Measurements from ENCODE around the gene TMEM135.

Gene TMEM135

DNA sequence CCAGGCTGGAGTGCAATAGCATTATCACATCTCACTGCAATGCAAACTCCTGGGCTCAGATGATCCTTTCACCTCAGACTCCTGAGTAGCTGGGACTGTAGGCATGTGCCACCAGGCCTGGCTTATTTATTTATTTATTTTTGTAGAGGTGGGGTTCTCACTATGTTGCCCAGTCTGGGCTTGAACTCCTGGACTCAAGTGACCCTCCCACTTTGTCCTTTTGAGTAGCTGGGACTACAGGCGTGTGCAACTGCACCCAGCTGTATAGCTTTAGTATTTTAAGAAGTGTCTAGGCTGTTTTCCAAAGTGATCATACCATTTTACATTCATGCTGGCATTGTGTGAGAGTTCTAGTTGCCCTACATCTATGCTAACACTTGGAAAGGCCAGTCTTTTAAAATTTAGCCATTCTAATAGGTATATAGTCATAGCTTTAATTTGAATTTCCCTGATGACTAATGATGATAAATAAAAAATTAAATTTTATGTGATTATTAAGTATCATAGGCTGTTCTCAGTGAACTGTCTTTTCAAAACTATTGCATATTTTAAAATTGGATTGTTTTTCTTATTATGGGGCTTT lies 96.9 kb downstream of the TMEM135 start:
- in situ Hi-C loops (cut with HindIII; ENCODE audit: low sequenced_read_pairs) = no loop called here
- TF ChIP-seq, protein P1, sequence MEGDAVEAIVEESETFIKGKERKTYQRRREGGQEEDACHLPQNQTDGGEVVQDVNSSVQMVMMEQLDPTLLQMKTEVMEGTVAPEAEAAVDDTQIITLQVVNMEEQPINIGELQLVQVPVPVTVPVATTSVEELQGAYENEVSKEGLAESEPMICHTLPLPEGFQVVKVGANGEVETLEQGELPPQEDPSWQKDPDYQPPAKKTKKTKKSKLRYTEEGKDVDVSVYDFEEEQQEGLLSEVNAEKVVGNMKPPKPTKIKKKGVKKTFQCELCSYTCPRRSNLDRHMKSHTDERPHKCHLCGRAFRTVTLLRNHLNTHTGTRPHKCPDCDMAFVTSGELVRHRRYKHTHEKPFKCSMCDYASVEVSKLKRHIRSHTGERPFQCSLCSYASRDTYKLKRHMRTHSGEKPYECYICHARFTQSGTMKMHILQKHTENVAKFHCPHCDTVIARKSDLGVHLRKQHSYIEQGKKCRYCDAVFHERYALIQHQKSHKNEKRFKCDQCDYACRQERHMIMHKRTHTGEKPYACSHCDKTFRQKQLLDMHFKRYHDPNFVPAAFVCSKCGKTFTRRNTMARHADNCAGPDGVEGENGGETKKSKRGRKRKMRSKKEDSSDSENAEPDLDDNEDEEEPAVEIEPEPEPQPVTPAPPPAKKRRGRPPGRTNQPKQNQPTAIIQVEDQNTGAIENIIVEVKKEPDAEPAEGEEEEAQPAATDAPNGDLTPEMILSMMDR (IDR thresholded peaks at IDR 0.05; ENCODE audit: low read depth, low read length) = no peak
- no peak overlapping the region for H3K4me3 ChIP-seq (ENCODE audit: low read depth, low read length)
- DNase-seq (ENCODE audit: low read depth, low spot score) = no peak

DNA sequence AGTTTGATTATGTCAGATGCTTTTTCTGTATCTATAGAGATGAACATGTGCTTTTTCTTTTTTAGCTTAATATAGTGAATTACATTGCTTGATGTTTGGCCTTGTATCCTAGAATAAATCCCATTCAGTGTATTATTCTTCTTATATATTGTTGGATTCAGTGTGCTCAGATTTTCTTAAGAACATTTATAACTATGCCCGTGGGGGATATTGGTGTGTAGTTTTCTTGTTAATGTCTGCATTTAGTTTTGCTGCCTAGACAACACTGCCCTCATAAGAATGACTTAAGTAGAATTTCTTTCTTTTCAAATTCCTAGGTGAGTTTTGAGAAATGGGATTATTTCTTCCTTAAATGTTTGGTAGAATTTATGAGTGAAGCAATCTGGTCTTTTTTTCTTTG lies 98.5 kb downstream of the TMEM135 start:
- TF ChIP-seq, protein P1 (IDR thresholded peaks at IDR 0.05; ENCODE audit: low read depth, low read length) = no peak
- DNase-seq (ENCODE audit: low read depth, low spot score) = no peak
- in situ Hi-C loops (cut with HindIII; ENCODE audit: low sequenced_read_pairs) = no loop called here
- no peak overlapping the region for H3K4me3 ChIP-seq (ENCODE audit: low read depth, low read length)

DNA sequence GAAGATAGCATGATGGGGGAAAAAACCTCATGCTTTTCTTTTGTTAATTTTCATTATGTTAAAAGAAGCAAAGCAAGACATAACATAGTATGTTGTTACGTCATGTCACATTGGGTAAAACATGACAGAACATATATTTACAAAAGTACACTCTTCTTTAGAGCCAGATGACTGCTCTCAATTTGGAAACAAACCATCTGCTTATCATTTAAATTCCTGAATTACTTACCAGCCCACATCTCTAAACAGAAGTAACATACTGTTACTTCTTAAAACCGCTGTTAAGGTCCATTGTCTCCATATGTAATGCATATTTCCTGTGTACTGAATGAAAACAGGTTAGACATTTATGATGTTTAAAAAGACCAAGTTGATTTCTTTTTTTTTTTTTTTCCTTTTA lies 100.0 kb downstream of the TMEM135 start:
- TF ChIP-seq, protein P1 (IDR thresholded peaks at IDR 0.05; ENCODE audit: low read depth, low read length) = no peak
- in situ Hi-C loops (cut with HindIII; ENCODE audit: low sequenced_read_pairs) = no loop called here
- no peak overlapping the region for H3K4me3 ChIP-seq (ENCODE audit: low read depth, low read length)
- DNase-seq (ENCODE audit: low read depth, low spot score) = no peak

DNA sequence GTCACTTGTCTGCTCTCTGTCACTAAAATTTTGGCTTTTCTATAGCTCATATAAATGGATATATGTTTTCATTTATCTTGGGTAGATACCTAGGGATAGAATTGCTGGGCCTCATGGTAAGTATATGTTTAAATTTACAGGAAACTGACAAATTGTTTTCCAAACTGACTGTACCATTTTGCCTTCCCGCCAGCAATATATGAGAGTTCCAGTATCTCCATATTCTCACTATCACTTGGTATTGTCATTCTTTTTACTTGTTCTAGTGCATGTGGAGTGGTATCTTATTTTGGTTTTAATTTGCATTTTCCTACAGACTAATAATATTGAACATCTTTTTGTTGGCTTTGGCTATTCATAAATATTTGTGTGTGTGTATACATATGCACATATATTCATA lies 101.7 kb downstream of the TMEM135 start:
- in situ Hi-C loops (cut with HindIII; ENCODE audit: low sequenced_read_pairs) = no loop called here
- no peak for DNase-seq (ENCODE audit: low read depth, low spot score)
- no peak overlapping the region for H3K4me3 ChIP-seq (ENCODE audit: low read depth, low read length)
- TF ChIP-seq, protein P1 (IDR thresholded peaks at IDR 0.05; ENCODE audit: low read depth, low read length) = no peak

DNA sequence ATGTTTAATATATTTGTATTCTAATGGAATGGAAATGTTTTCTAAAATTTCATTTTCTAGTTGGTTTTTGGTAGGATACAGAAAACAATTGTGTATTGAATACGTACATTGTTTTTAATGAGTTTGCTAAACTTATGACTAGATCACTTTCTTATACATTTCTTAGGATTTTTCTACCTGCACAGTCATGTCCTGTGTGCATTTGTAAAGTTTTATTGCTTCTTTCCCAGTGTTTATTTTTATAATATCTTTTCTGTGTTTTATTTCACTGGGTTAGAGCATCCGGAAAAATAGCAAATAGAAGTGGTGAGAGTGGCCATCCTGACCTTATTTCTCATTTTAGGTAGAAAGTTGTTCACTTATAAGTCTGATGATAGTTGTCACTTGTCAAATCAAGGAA lies 103.6 kb downstream of the TMEM135 start:
- no peak for DNase-seq (ENCODE audit: low read depth, low spot score)
- in situ Hi-C loops (cut with HindIII; ENCODE audit: low sequenced_read_pairs) = no loop called here
- no peak overlapping the region for H3K4me3 ChIP-seq (ENCODE audit: low read depth, low read length)
- TF ChIP-seq, protein P1 (IDR thresholded peaks at IDR 0.05; ENCODE audit: low read depth, low read length) = no peak

DNA sequence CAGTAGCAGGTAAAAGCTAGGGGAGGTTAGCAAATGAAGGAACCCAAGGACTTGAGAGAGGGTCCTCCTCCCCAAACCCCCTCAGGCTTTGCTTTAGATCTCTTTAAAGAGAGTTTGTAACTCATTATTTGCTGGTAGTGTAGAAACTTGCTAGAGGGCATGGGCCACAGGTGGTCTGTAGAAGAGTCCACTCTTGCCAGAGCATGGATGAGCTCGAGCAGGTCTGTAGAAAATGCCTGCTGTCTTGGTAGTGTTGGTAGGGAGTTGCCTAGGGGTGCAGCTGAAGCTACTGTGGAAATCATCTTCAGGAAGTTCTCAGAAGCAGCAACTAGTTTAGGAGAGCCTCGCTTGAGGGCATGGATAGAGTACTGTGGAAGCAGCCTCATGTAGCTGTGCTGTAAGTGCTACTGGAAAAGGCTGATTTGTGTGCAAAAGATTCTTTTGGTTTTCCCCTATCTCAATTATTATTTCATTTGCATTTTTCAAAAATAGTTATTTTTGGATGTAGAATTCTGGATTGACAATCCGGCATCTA lies 104.3 kb downstream of the TMEM135 start:
- TF ChIP-seq, protein P1 (IDR thresholded peaks at IDR 0.05; ENCODE audit: low read depth, low read length) = no peak
- no peak overlapping the region for H3K4me3 ChIP-seq (ENCODE audit: low read depth, low read length)
- no peak for DNase-seq (ENCODE audit: low read depth, low spot score)
- in situ Hi-C loops (cut with HindIII; ENCODE audit: low sequenced_read_pairs) = no loop called here
